GM10266 (cell line): Measurements from ENCODE around the gene TACC2.

Experiments
- DNase-seq: peaks from one replicate; pipeline ENCODE4 v3.0.0; 2012; ENCODE audit errors: extremely low spot score
- TF ChIP-seq, protein P1 (sequence below): IDR thresholded peaks from 2 replicates; pipeline ENCODE4 v1.5.1; 2012; ENCODE audit warnings: mild to moderate bottlenecking, low read depth; ENCODE audit not compliant: control insufficient read depth, insufficient read depth; ENCODE audit errors: missing control alignments

Gene TACC2

DNA sequence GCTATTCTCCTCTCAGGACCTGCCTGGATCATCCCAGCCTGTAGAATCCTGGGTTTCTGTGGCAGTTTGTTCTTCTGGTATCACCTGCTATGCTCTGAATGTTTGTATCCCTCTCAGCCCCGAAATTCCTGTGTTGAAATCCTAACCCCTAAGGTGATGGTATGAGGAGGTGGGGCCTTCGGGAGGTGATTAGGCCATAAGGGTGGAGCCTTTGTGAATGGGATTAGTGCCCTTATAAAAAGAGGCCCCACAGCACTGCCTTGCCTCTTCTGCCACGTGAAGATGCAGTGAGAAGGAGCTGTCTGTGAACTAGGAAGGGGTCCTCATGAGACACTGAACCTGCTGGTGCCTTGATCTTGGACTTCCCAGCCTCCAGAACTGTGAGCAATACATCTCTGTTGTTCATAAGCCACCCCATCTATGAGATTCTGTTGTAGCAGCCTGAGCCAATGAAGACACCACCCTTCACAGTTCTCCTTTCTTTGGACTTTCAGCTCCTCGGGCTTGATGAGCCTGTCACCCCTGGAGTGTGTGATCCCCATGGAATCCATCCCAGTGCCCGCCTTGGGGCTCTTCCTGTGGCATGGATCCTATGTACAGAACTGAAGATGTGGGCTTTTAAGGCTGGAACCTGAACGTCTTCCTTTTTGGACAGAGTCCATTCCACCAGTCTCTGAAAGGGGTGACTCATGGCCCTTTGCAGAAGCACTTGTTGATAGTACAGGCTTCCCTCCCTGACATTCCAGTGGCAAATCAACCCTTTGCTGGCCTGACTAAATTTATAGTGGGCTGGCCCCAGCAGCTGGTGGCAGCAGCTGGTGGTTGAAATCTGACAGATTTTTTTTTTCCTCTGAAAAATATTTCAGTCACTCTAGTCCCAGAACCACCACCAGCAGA is 138.0 kb downstream of the TACC2 start:
- DNase-seq = no peak
- TF ChIP-seq, protein P1, sequence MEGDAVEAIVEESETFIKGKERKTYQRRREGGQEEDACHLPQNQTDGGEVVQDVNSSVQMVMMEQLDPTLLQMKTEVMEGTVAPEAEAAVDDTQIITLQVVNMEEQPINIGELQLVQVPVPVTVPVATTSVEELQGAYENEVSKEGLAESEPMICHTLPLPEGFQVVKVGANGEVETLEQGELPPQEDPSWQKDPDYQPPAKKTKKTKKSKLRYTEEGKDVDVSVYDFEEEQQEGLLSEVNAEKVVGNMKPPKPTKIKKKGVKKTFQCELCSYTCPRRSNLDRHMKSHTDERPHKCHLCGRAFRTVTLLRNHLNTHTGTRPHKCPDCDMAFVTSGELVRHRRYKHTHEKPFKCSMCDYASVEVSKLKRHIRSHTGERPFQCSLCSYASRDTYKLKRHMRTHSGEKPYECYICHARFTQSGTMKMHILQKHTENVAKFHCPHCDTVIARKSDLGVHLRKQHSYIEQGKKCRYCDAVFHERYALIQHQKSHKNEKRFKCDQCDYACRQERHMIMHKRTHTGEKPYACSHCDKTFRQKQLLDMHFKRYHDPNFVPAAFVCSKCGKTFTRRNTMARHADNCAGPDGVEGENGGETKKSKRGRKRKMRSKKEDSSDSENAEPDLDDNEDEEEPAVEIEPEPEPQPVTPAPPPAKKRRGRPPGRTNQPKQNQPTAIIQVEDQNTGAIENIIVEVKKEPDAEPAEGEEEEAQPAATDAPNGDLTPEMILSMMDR = no peak

DNA sequence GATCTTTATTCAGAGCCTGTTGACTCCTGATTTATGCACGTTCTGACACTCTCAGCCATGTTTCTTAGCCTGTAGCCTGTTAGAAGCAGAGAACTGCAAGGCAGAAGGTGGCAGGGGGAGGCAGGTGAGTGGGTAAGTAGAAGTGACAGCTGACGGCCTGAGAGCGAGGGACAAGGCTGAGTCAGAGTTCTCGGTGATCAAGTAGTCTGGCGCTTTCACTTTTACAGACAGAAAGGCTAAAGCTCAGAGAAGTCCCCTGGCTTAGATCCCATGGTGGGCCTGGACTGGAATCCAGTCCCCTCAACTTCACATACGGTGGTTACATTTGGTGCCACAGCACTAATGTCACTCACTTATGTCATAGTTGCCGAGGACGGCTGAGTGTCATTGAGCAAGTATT is 139.0 kb downstream of the TACC2 start:
- TF ChIP-seq, protein P1 = no peak
- no peak for DNase-seq

DNA sequence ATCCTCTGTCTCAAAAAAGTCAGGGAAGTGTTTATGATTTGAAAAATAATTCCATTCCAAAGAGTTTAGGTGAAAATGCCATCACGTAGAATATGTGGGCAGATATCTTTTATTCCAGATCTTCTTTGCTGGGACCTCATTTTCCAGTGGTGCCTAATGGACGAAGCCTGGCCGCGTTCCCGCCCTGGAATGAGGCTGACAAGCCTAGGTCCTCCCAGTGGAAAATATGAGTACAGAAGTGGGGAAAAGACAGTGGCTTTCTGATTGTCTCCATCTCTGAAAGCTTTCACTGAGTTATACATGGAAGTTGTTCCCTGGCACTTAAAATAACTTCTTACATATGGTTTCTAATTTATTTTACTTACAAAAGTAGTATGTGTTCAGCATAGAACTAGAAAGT is 139.4 kb downstream of the TACC2 start:
- DNase-seq = no peak
- TF ChIP-seq, protein P1 = no peak

DNA sequence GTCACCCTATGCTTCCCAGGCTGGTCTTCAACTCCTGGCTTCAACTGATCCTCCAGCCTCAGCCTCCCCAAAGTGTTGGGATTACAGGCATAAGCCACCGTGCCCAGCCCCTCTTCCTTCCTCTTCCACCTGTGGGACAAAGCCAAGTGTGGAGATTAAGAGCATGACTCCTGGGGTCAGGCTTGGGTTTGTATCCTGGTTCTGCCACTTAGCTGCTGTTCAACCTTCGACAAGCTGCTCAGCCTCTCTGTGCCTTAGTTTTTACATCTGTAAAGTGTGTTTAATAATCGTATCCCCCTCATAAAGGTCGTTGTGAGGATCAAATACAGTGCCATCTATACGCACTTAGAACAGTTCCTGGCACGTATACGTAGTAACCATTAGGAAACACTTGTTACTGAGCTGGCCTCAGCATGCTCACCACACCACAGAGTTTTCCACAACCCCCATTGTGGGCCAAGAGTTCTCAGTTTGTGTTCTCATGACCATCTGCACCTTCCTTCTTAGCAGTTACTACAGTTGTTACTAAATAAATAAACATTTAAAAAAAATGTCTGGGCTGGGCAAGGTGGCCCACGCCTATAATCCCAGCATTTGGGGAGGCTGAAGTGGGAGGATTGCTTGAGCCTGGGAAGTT is 141.6 kb downstream of the TACC2 start:
- DNase-seq = no peak
- TF ChIP-seq, protein P1 = no peak

DNA sequence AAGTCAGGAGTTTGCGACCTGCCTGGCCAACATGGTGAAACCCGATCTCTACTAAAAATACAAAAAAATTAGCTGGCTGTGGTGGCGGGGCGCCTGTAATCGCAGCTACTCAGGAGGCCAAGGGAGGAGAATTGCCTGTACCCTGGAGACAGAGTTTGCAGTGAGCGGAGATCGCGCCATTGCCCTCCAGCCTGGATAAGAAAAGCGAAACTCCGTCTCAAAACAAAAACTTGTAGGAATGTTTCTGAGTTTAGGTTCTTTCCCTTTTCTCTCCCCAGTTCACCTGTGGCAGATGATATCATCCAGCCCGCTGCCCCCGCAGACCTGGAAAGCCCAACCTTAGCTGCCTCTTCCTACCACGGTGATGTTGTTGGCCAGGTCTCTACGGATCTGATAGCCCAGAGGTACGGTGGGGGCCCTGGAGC is 143.4 kb downstream of the TACC2 start:
- TF ChIP-seq, protein P1 = no peak
- no peak for DNase-seq

DNA sequence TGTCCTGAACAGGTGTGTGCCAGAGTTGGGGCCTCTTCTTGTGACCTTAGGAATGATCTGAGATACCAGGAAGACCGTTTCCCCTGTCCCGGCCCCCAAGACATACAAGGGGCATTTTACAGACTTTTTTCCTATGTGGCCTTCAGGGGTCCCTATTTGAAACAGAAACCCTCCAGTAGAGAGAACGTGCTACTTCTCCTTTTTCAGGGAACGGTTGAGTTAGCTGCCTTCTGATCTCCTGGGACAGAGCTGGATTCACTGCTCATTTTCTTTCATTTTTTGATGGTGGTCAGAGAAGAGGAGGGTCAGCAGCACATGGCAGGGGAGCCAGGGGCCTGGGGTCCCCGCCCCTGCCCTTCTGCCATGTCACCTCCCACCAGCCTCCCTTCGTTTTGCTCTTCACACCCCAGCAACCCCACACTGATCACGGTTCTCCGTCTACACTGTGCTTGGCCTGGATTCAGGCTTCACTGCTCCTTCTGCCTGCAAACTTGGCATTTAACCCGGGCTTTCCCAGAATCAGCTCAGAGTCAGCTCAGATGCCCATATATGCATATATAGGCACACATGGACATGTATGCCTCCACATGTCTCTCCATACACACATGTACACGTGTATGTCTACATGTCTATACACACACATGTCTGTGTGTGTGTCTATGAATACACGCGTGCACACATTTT is 144.1 kb downstream of the TACC2 start:
- TF ChIP-seq, protein P1 = no peak
- DNase-seq = no peak
